ENCODE data around the gene HHIP.

The HHIP gene

GRCh38 chr4:144658015-144658567, 12.1 kb downstream of the HHIP start:
- no peak for DNase-seq

GRCh38 chr4:144658903-144659302, 12.9 kb downstream of the HHIP start:
- DNase-seq: no peak

- DNase-seq: no peak
These were observed 13.5 kb downstream of the HHIP start for GRCh38 chr4:144659447-144659846.

GRCh38 chr4:144663834-144664475, 18.0 kb downstream of the HHIP start:
- no peak for DNase-seq

- no peak for DNase-seq
These were observed 20.7 kb downstream of the HHIP start for GRCh38 chr4:144666539-144667175.

GRCh38 chr4:144667500-144667899, 21.5 kb downstream of the HHIP start:
- no peak for DNase-seq

GRCh38 chr4:144670776-144671175, 24.8 kb downstream of the HHIP start:
- DNase-seq: no peak

GRCh38 chr4:144674711-144675110, 28.8 kb downstream of the HHIP start:
- DNase-seq: no peak

GRCh38 chr4:144681806-144682205, 35.9 kb downstream of the HHIP start:
- DNase-seq: no peak

- no peak for DNase-seq
These were observed 37.6 kb downstream of the HHIP start for GRCh38 chr4:144683516-144683915.

GRCh38 chr4:144685911-144686310, 40.0 kb downstream of the HHIP start:
- DNase-seq: no peak

GRCh38 chr4:144686921-144687320, 41.0 kb downstream of the HHIP start:
- no peak for DNase-seq

GRCh38 chr4:144687466-144687865, 41.5 kb downstream of the HHIP start:
- DNase-seq: no peak

- no peak for DNase-seq
These were observed 42.1 kb downstream of the HHIP start for GRCh38 chr4:144688035-144688569.

GRCh38 chr4:144689125-144689524, 43.2 kb downstream of the HHIP start:
- no peak for DNase-seq

GRCh38 chr4:144695721-144696120, 49.8 kb downstream of the HHIP start:
- DNase-seq: no peak

- no peak for DNase-seq
These were observed 50.4 kb downstream of the HHIP start for GRCh38 chr4:144696376-144696775.

GRCh38 chr4:144699565-144699964, 53.6 kb downstream of the HHIP start:
- DNase-seq: no peak

- no peak for DNase-seq
These were observed 55.8 kb downstream of the HHIP start for GRCh38 chr4:144701683-144702233.

GRCh38 chr4:144703494-144703893, 57.5 kb downstream of the HHIP start:
- DNase-seq: no peak

- DNase-seq: no peak
These were observed 59.9 kb downstream of the HHIP start for GRCh38 chr4:144705601-144706590.

GRCh38 chr4:144709159-144709558, 63.2 kb downstream of the HHIP start:
- DNase-seq: no peak
